Immature natural killer cell (primary cell): Measurements from ENCODE around the gene SCMH1. TPM values are rescaled to one million over a fixed set of nuclear protein-coding genes. Genes with fewer than 3 reads are reported as not detected.

Experiments used
- DNase-seq, 3 donors: peaks; one replicate each; pipeline ENCODE4 v3.0.0; 2022; ENCODE audit warnings: mixed read lengths in 1 of 3
- H3K27ac Mint-ChIP-seq, 6 donors: one replicate each; pipeline ENCODE4 v1.8.0; 2020; ENCODE audit warnings: mixed read lengths in 6 of 6, mild to moderate bottlenecking in 5 of 6, inconsistent platforms in 4 of 6, moderate library complexity in 3 of 6
- H3K27me3 Mint-ChIP-seq, 3 donors: one replicate each; pipeline ENCODE4 v1.8.0; 2020 to 2021; ENCODE audit warnings: low read depth in 3 of 3, mild to moderate bottlenecking in 3 of 3, mixed read lengths in 3 of 3, moderate library complexity in 3 of 3, inconsistent platforms in 1 of 3
- H3K36me3 Mint-ChIP-seq, 3 donors: one replicate each; pipeline ENCODE4 v1.8.0; 2020; ENCODE audit warnings: mixed read lengths in 3 of 3, inconsistent platforms in 2 of 3, mild to moderate bottlenecking in 2 of 3
- H3K4me1 Mint-ChIP-seq, 2 donors: one replicate each; pipeline ENCODE4 v1.8.0; 2020; ENCODE audit warnings: inconsistent platforms in 2 of 2, mild to moderate bottlenecking in 2 of 2, mixed read lengths in 2 of 2, moderate library complexity in 1 of 2
- H3K4me3 Mint-ChIP-seq, 5 donors: one replicate each; pipeline ENCODE4 v1.8.0; 2020; ENCODE audit warnings: mild to moderate bottlenecking in 5 of 5, mixed read lengths in 5 of 5, inconsistent platforms in 3 of 5, moderate library complexity in 3 of 5
- H3K9me3 Mint-ChIP-seq, 6 donors: one replicate each; pipeline ENCODE4 v1.8.0; 2020; ENCODE audit warnings: mild to moderate bottlenecking in 6 of 6, mixed read lengths in 6 of 6, inconsistent platforms in 4 of 6, moderate library complexity in 3 of 6
- polyA plus RNA-seq, 3 donors: library from polyadenylated mRNA; unstranded; fragments of 300-500 nt; fragmentation: Illumina TruSeq; gene quantifications; one replicate each; pipeline ENCODE4 v1.2.3, GENCODE V29; 2021

SCMH1 gene
- polyA plus RNA-seq, 3 donors from 2014 or later = 1.3 to 4.8 (median 4.6) TPM

GRCh38 chr1:40998668-40999067, 243.4 kb downstream of the SCMH1 start:
- H3K36me3 Mint-ChIP-seq = peaks cover 40 to 58% (median 45%) of the 10 kb centered on the region in 3 donors
- peak overlapping the region in 1 of 6 donors; percentile 13 for H3K27ac Mint-ChIP-seq
- H3K4me1 Mint-ChIP-seq = peaks cover 19% of the 10 kb centered on the region in 2 donors
- H3K27me3 Mint-ChIP-seq = peaks cover 0 to 4% (median 3%) of the 10 kb centered on the region in 3 donors
- H3K9me3 Mint-ChIP-seq = no peaks in the 10 kb centered on the region
- no peak for DNase-seq
- no peak overlapping the region for H3K4me3 Mint-ChIP-seq

GRCh38 chr1:40997096-40997495, 245.0 kb downstream of the SCMH1 start:
- peaks cover 3% of the 10 kb centered on the region in 2 donors for H3K4me1 Mint-ChIP-seq
- no peak overlapping the region for H3K27ac Mint-ChIP-seq
- no peaks in the 10 kb centered on the region for H3K9me3 Mint-ChIP-seq
- peaks cover 0 to 7% (median 0%) of the 10 kb centered on the region in 3 donors for H3K27me3 Mint-ChIP-seq
- no peak for DNase-seq
- H3K4me3 Mint-ChIP-seq = no peak overlapping the region
- H3K36me3 Mint-ChIP-seq = peaks cover 40 to 58% (median 46%) of the 10 kb centered on the region in 3 donors

DNA sequence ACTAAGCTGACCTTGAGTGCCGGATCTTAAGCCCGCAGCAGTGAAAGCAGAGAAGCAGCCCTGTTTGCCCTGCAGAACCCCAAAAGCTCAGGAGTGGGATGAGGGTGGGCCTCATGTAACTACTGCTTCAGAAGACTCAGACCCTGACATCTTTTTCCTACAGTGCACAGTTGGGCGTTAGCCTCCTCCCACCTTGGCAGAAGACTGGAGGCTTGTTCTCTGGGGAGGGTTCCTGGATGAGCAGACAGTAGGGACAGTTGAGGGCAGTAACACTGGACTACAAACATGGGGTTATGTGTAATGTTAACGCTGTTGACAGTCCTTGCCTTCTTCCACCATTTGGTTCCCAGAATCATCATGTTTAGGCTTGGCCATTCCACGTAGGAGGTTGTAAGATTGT, 253.0 kb downstream of the SCMH1 start:
- Mint-ChIP-seq H3K4me1 (no peaks in the 10 kb centered on the region), H3K27ac (no peak overlapping the region), H3K4me3 (no peak overlapping the region), H3K9me3 (no peaks in the 10 kb centered on the region), H3K27me3 (peaks cover 0 to 12% (median 5%) of the 10 kb centered on the region in 3 donors), H3K36me3 (peaks cover 49 to 66% (median 57%) of the 10 kb centered on the region in 3 donors)
- no peak for DNase-seq

DNA sequence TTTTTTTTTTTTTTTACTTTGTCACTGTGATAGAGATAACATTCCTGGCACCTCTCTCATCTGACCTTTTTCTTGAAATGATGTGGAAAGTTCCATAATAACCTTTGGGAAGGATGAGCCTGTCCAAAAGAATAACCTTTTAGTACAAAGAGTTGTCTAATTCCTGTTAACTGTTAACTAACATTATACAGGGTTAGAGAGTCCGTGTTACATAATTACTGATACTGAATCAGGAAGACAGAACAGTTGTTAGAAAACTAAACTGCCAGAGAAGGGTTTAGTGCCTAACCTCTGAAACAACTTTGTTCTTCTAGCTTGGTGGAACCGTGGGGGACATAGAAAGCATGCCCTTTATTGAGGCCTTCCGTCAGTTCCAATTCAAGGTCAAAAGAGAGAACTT, 253.8 kb downstream of the SCMH1 start:
- H3K9me3 Mint-ChIP-seq = no peaks in the 10 kb centered on the region
- H3K27me3 Mint-ChIP-seq = peaks cover 0 to 14% (median 5%) of the 10 kb centered on the region in 3 donors
- H3K4me3 Mint-ChIP-seq = no peak overlapping the region
- H3K27ac Mint-ChIP-seq = peak overlapping the region in 1 of 6 donors; percentile 45
- no peak for DNase-seq
- H3K4me1 Mint-ChIP-seq = no peaks in the 10 kb centered on the region
- peaks cover 52 to 71% (median 59%) of the 10 kb centered on the region in 3 donors for H3K36me3 Mint-ChIP-seq

DNA sequence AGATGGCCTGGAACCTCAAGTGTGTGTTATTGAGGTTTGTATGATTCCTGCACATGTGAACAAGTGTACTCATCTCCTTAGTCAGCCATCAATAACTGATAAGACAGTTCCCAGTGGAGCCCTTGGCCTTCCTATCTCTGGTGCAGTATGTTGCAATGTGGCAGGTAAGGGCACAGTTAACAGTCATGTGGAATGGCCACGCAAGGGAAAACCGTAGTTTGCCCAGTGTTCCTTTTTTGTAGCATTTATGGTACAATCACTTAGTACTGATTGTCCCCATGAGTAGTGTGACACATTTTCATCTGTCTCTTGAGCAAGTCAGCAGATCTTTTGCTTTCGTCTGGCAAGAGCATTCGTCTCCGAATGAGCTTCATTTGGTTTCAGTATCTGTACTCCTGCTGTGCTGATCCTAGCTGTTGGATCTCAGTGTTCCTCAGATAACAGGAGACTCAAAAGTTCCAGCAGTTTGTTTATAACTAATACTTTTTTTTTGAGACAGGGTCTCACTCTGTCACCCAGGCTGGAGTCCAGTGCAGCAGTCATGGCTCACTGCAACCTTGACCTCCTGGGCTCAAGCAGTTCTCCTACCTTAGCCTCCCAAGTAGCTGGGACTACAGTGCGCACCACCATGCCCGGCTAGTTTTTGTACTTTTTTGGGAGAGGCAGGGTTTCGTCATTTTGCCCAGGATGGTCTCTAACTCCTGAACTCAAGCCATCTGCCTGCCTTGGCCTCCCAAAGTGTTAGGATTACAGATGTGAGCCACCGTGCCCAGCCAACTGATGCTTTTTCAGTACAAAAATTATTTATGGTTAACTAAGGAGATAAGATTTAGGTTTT, 254.4 kb downstream of the SCMH1 start:
- Mint-ChIP-seq H3K4me3 (no peak overlapping the region), H3K4me1 (no peaks in the 10 kb centered on the region), H3K27ac (peak overlapping the region in 1 of 6 donors; percentile 45), H3K9me3 (no peaks in the 10 kb centered on the region), H3K36me3 (peaks cover 52 to 73% (median 61%) of the 10 kb centered on the region in 3 donors), H3K27me3 (peaks cover 0 to 14% (median 5%) of the 10 kb centered on the region in 3 donors)
- DNase-seq = no peak

GRCh38 chr1:40986956-40987355, 255.2 kb downstream of the SCMH1 start:
- Mint-ChIP-seq H3K36me3 (peaks cover 48 to 68% (median 56%) of the 10 kb centered on the region in 3 donors), H3K4me3 (no peak overlapping the region), H3K27ac (no peak overlapping the region), H3K27me3 (peaks cover 0 to 9% (median 8%) of the 10 kb centered on the region in 3 donors), H3K4me1 (peaks cover 2 to 4% of the 10 kb centered on the region in 2 donors), H3K9me3 (no peaks in the 10 kb centered on the region)
- DNase-seq = no peak

DNA sequence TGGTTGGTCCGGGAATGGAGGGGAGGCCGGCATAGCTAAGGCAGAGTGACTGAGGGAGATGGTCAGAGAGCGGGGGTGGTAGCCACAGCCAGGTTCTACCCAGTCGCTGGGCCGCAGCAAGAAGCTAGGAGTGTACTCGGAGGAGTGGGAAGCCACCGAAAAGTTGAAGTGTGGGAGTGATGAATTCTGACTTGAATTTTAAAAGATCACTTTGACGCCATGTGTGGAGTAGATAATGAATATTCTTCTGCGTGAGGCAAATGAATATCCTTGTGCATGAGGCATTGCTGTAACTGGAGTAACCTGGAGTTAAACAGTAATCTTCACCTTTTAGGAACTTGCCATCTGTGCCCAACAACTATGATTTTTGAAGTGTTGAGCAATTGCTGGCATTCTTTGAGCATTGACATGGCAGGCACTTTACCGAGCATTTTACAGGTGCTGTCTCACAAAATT, 255.8 kb downstream of the SCMH1 start:
- Mint-ChIP-seq H3K9me3 (no peaks in the 10 kb centered on the region), H3K4me3 (no peak overlapping the region), H3K27ac (peak overlapping the region in 2 of 6 donors; percentile 5 to 45), H3K36me3 (peaks cover 42 to 66% (median 50%) of the 10 kb centered on the region in 3 donors), H3K27me3 (peaks cover 0 to 9% (median 8%) of the 10 kb centered on the region in 3 donors), H3K4me1 (peaks cover 3 to 8% of the 10 kb centered on the region in 2 donors)
- no peak for DNase-seq

- no peak overlapping the region for H3K4me3 Mint-ChIP-seq
- peaks cover 40 to 66% (median 46%) of the 10 kb centered on the region in 3 donors for H3K36me3 Mint-ChIP-seq
- H3K4me1 Mint-ChIP-seq = peaks cover 7 to 13% of the 10 kb centered on the region in 2 donors
- H3K27ac Mint-ChIP-seq = peak overlapping the region in 2 of 6 donors; percentile 5 to 45
- no peaks in the 10 kb centered on the region for H3K9me3 Mint-ChIP-seq
- no peak for DNase-seq
- peaks cover 0 to 10% (median 9%) of the 10 kb centered on the region in 3 donors for H3K27me3 Mint-ChIP-seq
These were observed 256.2 kb downstream of the SCMH1 start for GRCh38 chr1:40985875-40986274.

- Mint-ChIP-seq H3K27me3 (peaks cover 6 to 16% (median 13%) of the 10 kb centered on the region in 3 donors), H3K27ac (peak overlapping the region in 1 of 6 donors; percentile 5), H3K4me3 (no peak overlapping the region), H3K36me3 (peaks cover 35 to 60% (median 40%) of the 10 kb centered on the region in 3 donors), H3K9me3 (no peaks in the 10 kb centered on the region), H3K4me1 (peaks cover 14 to 20% of the 10 kb centered on the region in 2 donors)
- no peak for DNase-seq
These were observed 256.9 kb downstream of the SCMH1 start for GRCh38 chr1:40985161-40985560.

DNA sequence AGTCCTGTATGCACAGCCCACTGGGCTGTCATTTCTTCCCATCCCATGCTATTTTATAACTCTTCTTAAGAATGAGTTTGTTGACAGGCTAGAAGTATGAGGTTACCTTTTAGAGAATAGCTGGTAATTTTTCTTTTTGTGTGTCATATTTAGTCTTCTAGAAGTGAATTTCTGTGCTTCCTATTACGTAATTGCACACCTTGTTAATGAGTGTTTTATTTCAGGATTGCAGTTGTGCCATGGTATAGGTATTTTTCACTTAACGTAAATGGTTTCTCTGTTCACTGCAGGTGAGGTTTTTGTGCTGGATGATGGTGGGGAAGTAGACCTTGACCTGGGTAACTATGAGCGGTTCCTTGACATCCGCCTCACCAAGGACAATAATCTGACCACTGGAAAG, 257.6 kb downstream of the SCMH1 start:
- DNase-seq = no peak
- H3K9me3 Mint-ChIP-seq = no peaks in the 10 kb centered on the region
- peaks cover 14 to 20% of the 10 kb centered on the region in 2 donors for H3K4me1 Mint-ChIP-seq
- no peak overlapping the region for H3K4me3 Mint-ChIP-seq
- no peak overlapping the region for H3K27ac Mint-ChIP-seq
- peaks cover 6 to 16% (median 15%) of the 10 kb centered on the region in 3 donors for H3K27me3 Mint-ChIP-seq
- peaks cover 34 to 54% (median 35%) of the 10 kb centered on the region in 3 donors for H3K36me3 Mint-ChIP-seq

DNA sequence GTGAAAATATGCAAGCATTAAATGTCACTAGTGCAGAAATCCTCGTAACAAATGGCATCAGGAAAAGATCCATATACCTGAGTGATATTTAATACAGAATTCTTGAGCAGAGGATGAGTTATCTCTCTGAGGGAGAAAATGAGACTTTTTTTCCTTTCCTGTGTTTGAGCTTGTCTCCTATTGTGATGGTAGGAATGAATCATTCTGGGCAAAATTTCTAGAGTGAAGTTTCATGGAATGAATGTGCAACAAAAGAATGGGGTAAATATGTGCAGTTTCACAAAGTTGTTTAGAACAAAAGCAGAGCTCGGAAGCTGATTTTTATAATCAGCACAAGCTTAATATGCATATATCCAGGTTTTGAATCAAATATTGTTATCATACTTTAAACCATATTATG, 258.0 kb downstream of the SCMH1 start:
- DNase-seq = no peak
- Mint-ChIP-seq H3K27ac (no peak overlapping the region), H3K9me3 (no peaks in the 10 kb centered on the region), H3K4me3 (no peak overlapping the region), H3K4me1 (peaks cover 14 to 20% of the 10 kb centered on the region in 2 donors), H3K36me3 (peaks cover 31 to 50% (median 35%) of the 10 kb centered on the region in 3 donors), H3K27me3 (peaks cover 8 to 19% (median 16%) of the 10 kb centered on the region in 3 donors)

- H3K9me3 Mint-ChIP-seq = no peaks in the 10 kb centered on the region
- no peak overlapping the region for H3K4me3 Mint-ChIP-seq
- H3K27me3 Mint-ChIP-seq = peaks cover 9 to 18% (median 16%) of the 10 kb centered on the region in 3 donors
- H3K36me3 Mint-ChIP-seq = peaks cover 23 to 42% (median 28%) of the 10 kb centered on the region in 3 donors
- H3K27ac Mint-ChIP-seq = peak overlapping the region in 1 of 6 donors; percentile 51
- DNase-seq = no peak
- peaks cover 17 to 20% of the 10 kb centered on the region in 2 donors for H3K4me1 Mint-ChIP-seq
These were observed 258.8 kb downstream of the SCMH1 start for GRCh38 chr1:40983286-40983685.

DNA sequence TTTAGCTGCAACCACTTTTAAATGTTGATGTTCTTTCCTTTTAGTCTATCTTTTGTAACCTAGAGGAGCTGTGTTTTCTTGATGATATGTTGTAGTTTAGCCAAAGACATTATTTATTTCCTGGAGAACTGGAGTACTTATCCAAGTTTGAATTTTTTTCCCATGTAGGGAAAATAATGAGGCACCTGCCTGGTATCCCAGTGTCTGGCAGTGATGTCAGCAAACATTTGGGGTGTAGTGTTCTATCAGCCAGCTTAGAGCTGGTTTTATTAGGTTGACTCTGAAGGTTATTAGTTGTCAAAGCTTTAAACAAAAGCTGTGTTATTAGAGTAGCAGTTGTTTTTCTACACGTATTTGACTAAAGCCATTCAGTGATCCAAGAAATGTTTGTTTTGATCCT, 259.4 kb downstream of the SCMH1 start:
- peaks cover 17 to 20% of the 10 kb centered on the region in 2 donors for H3K4me1 Mint-ChIP-seq
- peaks cover 22 to 38% (median 25%) of the 10 kb centered on the region in 3 donors for H3K36me3 Mint-ChIP-seq
- no peak for DNase-seq
- H3K27me3 Mint-ChIP-seq = peaks cover 9 to 18% (median 16%) of the 10 kb centered on the region in 3 donors
- H3K4me3 Mint-ChIP-seq = no peak overlapping the region
- H3K27ac Mint-ChIP-seq = no peak overlapping the region
- no peaks in the 10 kb centered on the region for H3K9me3 Mint-ChIP-seq
